DMS114 treated with DMSO at 0.1 percent for 48 hours (cell line): Measurements from ENCODE around the gene BMPR1B.

Experiments used
- DNase-seq: peaks from one replicate; lab custom pipeline; 2025; ENCODE audit not compliant: unreplicated experiment; lab: John Stamatoyannopoulos, UW

BMPR1B gene

GRCh38 chr4:94762326-94762725, 4.6 kb downstream of the BMPR1B start:
- no peak for DNase-seq

DNA sequence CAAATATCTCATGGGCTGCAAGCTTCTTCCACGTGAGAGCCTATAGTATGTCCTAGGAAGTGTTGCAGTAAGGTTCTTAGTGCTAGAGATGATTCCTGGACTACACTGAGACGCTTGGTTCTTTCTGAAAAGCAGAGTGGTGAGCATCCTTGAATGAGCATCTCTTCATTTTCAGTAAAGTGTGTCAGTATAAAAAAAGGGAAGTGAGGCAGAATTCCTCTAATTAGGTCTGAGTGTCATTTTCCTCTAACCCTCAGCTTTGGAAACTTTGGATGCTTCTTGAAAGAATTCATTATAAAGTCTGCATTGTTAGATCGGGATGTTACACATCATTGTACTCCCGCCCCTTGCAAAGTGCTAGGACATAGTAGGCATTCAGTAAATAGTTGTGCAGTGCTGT, 5.2 kb downstream of the BMPR1B start:
- DNase-seq, result no peak

- DNase-seq, result no peak
Observed at GRCh38 chr4:94763500-94763899, 5.7 kb downstream of the BMPR1B start.

- DNase-seq, result no peak
Observed at GRCh38 chr4:94764069-94764468, 6.3 kb downstream of the BMPR1B start.

DNA sequence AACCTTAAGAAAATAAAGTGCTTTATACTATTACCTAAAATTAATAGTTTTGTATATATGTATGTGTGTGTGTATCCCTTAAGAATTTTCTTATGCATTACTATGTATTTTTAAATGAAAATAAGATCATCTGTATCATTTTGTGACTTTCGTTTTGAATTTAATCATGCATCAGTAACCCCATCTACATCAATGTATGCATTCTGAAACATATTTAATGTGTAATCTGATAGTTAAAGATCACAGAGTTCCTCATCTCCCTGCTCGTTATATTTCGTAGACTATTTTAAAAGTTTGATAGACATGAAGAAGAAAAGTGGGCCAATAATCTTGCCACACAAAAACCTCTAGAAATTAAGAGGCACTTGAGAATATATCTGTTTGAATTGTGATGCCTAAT, 7.4 kb downstream of the BMPR1B start:
- no peak for DNase-seq

GRCh38 chr4:94765648-94766047, 7.9 kb downstream of the BMPR1B start:
- no peak for DNase-seq

DNA sequence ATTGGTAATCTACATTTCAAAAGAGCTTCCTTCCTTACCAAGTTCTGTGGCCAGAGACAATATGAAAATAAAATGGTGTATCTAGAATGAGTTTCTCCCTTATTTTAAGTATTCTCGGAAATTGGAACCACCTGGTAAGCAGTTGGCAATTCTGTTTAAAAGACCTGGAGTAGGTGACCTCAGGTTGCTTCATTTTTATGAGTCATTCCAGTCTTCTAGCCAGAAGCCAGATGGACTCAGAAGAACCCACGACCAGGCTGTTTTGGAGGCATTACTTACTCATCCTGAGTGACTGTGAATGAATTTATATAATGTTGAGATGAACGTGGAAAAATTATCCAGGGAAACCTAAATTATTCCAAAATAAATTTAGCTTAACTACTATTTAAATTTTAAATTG, 9.1 kb downstream of the BMPR1B start:
- DNase-seq, result no peak

DNA sequence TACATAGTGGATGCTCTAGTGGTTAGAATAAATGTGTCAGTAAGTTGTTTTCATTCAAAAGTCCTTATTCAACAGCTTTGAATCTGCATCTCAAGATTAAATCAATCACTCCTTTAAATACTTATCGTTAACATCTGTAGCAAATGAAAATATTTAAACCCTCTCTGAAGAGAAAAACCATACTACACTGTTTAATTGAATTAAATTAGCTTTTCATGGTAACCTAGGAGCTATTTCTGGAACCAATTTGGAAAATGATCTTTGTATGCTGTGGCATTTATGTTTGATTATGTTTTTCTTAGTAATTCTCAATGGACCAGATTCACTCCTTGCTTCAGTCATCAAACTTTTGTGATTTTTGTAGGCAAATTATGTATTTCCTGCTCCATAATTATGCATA, 9.7 kb downstream of the BMPR1B start:
- no peak for DNase-seq

- DNase-seq, result no peak
Observed at GRCh38 chr4:94782707-94783106, 25.0 kb downstream of the BMPR1B start.

- DNase-seq, result no peak
Observed at GRCh38 chr4:94791701-94792100, 33.9 kb downstream of the BMPR1B start.

GRCh38 chr4:94798808-94799207, 41.1 kb downstream of the BMPR1B start:
- no peak for DNase-seq

- DNase-seq, result no peak
Observed at GRCh38 chr4:94801016-94801415, 43.3 kb downstream of the BMPR1B start.

DNA sequence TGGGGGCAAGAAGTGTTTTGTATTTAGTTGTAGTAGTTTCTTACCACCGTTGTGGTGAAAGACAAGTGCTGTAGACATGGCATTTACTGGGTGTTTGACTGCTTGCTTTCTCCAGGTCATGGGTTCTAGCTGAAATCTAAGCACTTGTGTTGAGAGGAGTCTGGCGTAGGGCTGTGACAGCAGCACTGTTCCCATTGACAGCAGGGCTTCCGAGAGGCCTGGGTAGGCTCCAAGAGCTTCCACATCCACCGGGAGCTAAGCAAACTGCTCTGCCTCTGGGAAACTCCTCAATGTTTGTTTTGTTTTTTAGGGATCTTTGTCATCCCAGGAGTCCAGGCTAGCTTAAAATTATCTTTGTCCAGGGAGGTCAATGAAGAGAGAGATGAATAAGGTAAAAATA, 44.3 kb downstream of the BMPR1B start:
- DNase-seq, result no peak

DNA sequence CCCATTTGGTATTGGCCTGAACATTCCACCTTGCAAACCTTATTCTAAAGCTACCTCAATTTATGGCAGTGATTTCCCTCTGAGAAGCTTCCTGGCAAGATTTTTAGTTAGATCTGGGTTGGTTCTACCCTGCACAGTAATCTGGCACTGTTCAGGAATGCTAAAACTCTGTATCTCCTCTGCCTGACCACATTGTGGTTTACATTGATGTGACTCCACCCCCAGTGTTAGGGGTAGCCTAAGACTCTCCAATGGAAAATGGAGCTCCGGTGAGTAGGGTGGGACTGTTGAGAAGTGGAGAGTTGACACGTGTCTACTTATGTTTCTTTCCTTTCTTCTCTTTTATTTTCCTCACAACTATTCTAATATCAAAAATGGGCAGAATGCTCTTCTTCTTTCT, 45.4 kb downstream of the BMPR1B start:
- DNase-seq, result no peak

GRCh38 chr4:94804650-94805049, 46.9 kb downstream of the BMPR1B start:
- DNase-seq, result no peak

DNA sequence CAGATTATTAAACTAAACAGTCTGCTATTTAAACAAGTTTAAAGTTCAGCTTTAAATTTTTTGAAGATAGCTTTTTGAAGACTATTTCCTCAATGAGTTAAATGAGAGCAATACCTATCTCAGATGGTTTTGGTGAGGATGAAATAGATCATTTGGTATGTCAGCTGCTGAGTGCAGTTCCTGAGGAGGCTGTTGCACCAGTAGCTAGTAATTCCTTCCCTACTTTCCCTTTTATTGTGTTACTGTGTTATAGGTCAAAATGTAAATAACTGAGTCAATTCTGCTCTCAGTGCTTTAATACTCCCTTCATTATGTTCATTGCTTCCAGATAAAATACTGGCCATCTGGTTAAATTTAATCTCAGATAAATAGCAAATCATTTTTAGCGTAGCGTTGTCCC, 48.6 kb downstream of the BMPR1B start:
- DNase-seq, result no peak

DNA sequence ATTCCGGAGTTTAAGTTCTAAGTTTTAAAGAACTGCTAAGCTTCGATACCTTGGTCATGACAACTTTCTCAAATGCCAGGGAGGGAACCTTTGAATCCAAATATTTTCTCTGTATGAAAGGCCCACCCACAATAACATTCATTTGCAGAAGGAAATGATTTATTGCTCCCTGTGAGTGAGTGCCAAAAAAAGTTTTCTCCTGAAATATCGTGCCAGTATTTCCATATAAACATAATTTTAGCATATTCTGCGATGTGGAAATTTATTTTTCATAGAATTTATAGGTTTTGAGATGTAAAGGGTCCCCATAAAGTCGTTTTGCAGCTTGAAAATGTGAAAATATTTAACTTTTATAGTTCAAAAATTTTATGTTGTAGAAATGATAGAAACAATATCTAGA, 53.9 kb downstream of the BMPR1B start:
- DNase-seq, result no peak

GRCh38 chr4:94813221-94813620, 55.5 kb downstream of the BMPR1B start:
- DNase-seq, result no peak

DNA sequence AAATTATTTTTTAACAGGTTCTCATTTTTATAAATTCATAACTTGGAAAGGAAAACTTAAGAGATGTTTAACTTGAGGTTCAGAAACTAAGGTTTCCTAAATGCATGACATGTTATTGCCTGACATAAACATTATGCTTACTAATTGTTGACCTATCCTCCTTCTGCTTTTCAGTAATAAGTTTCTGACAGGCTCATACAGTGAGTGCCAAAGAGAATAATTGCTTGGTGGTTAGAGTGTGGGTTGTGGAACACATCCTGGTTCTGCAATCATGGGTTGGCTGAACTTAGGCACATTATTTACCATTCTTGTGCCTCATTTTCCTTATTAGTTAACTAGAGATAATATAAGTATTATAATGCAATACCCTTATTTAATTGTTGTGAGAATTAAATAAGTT, 56.5 kb downstream of the BMPR1B start:
- no peak for DNase-seq

GRCh38 chr4:94819371-94820168, 61.8 kb downstream of the BMPR1B start:
- no peak for DNase-seq

DNA sequence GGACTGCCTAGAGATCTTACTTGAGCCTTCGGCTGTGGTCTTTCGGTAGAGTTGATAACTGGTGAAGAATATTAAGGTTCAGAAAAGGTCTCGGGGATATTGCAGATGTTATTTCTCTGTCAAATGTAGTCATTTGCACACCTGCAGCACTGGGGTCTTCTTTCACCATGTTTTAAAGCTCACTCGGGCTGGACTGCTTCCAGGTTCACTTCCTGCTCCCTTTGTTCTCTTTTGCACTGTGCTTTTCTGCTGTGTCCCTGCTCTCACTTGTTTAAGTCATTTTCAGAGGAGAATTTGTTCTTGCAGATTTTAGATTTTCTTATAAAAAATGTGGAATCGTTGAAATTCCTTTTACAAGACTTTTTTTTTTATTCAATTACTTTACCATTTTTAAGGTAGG, 68.5 kb downstream of the BMPR1B start:
- no peak for DNase-seq

DNA sequence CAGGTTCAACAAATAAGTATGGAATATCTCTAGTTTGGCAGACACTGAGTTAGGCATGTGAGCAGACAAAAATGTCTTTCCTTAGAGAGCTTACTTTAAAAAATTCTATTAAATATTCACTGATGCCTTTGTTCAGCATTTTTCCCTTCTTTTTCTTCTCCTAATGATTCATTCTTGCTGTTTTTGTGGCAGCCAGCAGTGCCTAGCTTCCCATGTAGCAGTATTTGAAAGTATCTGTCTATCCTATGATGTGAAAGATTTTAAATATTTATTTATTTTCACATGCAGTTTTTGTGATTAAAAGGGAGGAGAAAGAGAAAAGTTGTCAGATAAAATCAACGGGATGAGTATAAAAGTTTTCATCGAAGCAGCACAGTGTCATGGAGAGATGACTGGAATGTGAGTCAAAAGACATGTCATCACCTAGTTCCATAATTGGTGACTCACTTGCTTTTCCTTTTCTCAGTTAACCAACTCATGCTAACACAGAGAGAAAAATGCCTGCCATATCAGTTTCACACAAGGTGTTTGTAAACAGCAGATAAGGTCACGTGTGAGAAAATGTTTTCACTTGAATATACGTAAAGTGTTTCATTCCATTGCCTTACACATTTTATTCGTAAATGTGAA, 69.8 kb downstream of the BMPR1B start:
- no peak for DNase-seq

GRCh38 chr4:94828882-94829281, 71.1 kb downstream of the BMPR1B start:
- DNase-seq, result no peak
